ENCODE data around the gene MED16.

Gene MED16, protein sequence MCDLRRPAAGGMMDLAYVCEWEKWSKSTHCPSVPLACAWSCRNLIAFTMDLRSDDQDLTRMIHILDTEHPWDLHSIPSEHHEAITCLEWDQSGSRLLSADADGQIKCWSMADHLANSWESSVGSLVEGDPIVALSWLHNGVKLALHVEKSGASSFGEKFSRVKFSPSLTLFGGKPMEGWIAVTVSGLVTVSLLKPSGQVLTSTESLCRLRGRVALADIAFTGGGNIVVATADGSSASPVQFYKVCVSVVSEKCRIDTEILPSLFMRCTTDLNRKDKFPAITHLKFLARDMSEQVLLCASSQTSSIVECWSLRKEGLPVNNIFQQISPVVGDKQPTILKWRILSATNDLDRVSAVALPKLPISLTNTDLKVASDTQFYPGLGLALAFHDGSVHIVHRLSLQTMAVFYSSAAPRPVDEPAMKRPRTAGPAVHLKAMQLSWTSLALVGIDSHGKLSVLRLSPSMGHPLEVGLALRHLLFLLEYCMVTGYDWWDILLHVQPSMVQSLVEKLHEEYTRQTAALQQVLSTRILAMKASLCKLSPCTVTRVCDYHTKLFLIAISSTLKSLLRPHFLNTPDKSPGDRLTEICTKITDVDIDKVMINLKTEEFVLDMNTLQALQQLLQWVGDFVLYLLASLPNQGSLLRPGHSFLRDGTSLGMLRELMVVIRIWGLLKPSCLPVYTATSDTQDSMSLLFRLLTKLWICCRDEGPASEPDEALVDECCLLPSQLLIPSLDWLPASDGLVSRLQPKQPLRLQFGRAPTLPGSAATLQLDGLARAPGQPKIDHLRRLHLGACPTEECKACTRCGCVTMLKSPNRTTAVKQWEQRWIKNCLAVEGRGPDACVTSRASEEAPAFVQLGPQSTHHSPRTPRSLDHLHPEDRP

DNA sequence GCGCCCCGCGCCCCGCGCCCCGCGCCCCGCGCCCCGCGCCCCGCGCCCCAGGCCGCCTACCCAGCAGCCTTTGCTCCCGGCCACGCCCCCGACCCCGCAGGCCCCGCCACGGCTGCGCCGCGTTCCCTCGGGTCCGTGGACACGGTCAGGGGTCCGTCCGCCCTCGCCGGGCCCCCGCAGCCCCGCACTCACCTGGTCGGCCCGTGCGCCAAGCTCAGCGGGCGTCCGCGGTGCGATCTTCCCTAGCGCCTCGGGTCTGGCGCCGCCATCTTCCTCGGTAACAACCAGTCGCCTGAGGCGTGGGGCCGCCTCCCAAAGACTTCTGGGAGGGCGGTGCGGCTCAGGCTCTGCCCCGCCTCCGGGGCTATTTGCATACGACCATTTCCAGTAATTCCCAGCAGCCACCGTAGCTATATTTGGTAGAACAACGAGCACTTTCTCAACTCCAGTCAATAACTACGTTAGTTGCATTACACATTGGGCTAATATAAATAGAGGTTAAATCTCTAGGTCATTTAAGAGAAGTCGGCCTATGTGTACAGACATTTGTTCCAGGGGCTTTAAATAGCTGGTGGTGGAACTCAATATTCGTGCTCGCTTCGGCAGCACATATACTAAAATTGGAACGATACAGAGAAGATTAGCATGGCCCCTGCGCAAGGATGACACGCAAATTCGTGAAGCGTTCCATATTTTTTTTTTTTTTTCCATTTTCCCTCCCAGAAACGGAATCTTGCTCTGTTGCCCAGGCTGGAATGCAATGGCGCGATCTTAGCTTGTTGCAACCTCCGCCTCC is at the start of gene MED16, which contains the start of gene RNU6-9:
MED16 (minus strand) TSS at position 294 of the 796 bp plus-strand sequence. CDS start 2,056 bp downstream, outside the sequence.
RNU6-9 (plus strand) TSS at position 591 of the 796 bp plus-strand sequence.
- peak; percentile 92 for DNase-seq

DNA sequence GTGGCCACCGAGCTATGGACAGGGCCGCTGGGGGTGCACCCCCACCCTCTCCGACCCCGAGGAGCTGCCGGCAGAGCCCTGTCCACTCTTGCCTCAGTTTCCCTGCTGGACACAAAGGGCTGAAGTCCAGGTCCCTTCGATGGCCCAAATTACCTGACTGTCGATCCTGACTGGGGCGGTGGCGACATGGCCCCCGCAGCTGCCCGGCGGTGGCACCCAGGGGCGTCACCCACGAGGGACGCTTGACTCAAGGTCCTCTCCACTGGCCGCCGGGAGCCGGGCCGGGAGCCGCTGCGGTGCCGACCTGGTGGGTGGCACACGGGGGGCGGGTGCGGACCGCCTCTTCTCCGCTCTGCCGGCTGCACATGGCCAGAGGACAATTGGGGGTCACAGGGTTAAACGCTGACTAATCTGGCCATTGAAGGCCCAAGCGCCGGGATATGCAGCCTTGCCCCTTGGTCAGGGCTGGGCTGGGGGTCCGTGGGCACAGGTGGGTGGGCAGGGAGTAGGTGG is 49.2 kb upstream of the MED16 start:
- DNase-seq: no peak

DNA sequence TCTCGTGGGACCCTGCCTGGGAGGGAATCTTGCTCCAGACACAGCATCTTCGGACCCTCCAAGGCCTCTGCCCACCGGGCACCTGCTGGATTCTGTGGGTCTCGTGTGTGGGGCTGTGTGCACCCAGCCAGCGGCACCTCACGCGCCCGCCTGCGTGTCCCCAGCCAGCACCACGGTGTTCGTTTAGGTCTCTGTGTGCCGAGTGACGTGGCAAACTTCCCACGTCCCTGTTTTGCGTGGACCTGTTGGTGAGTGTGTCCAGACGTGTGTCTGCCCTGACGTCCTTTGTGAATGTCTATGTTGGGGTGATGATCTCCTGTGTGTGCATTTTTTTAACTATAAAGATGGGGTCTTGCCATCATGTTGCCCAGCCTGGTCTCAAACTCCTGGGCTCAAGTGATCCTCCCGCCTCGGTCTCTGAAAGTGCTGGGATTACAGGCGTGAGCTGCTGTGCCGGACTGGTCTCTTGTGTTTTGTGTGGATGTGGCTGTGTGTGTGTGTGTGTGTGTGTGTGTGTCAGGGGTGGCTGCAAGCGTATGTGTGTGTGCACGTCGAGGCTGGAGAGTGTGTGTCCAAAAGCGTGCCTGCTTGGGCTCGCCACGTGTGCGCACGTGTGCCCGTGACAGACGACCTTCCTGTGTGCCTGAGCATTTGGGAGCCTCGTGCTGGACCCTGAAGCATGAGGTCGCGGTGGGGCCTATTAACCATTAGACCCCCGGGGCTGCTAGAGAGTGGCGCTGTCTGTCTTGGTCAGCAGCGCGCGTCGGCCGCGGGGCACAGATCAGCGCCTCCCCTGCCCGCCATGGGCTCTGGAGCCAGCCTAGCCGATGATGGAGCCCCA is 48.5 kb upstream of the MED16 start:
- no peak for DNase-seq

DNA sequence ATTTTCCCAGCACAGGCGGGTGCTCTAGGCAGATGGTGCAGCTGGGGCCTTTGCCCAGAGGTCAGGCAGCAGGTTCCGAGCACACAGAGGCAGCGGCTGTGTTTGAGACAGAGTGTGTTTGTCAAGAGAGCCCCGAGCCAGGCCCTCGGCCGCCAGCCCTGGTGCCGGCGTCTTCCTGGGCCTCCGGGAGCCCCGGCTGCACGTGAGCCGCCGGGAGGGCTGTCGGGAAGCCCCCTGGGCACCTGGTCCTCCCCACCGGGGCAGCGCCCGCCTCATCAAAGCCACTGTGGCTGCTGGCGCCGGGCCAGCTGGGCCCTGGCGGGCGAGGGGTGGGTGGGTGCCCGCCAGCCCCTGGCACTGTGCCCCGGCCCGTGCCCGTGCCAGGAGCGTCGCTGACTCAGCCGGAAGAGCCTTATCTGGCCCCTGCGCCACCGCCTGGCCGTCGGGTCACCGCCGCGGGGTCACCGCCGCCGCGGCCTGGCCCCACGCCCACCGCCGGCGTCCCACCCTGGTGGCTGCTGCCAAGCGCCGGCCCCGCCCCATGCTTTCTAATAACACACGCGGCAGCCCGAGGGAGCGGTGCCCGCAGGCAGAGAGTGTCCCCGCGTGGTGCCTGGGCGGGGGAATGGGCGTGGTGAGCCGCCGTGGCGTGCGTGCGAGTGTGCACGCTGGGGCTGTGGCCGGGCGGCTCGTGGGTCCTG is 47.8 kb upstream of the MED16 start:
- no peak for DNase-seq

DNA sequence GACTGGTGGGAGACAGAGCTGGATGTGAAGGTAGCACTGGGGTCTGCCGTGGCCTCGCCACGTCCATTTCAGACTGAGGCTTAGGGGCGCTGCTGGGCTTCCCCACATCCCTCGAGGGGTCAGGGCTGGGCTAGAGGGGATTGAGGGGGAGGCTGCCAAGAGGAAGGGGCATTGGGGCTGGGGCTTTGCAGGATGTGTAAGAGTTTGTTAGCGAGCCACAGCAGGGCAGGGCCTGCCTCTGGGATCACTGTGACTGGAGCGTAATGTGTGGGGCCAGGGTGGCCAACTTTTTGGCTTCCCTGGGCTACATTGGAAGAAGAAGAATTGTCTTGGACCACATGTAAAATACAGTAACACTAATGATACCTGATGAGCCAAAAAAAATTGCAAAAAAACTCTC is 46.9 kb upstream of the MED16 start:
- DNase-seq: no peak

DNA sequence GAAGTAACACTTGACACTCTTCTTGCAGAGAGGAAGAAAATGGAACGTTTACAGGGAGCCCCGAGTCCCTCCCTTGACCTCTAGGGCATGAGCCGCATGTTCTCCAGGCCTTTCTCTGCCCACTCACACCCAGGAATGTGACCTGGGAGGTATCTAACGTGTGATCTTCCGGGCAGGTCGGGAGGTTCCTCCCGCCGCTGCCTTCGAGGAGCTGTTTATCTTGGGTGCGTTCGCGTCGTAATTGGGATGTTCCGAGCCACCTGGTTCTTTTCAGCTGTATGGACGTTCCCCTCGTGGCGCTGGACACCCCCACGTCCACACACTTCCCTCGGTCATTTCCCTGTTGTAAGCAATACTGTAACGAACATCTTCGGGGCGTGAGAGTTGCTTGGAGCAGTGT is 46.5 kb upstream of the MED16 start:
- DNase-seq: no peak

DNA sequence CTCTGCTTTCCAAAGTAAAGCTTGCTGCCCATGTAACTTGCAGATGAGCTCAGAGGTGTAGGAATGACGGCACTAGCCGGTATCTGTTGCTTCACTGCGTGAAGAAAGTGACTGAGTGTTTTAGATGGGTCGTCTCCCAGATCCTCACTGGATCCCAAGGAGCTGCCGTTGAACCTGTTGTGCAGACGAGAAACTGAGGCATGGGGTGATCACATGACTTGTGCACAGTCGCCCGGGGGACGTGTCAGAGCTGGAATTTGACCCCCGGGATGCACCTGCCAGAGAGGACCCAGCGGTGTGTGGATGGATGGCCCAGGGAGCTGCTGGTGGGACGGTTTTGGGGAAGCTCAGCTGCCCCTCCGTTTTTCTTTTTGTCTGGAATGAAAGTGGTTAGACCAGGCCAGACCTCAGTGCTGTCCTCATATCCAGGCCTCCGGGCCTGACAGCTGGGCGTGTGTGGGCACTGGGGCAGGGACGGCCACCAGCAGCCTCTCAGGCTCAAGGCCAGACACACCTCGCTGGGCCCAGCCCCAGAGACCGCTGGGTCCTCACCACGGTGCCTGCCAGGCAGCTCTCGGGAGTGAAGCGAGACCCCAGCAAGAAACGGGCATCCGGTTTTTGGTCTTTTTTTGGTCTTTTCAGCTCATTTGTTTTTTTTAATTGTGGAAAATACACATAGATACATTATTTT is 45.4 kb upstream of the MED16 start:
- DNase-seq: no peak

DNA sequence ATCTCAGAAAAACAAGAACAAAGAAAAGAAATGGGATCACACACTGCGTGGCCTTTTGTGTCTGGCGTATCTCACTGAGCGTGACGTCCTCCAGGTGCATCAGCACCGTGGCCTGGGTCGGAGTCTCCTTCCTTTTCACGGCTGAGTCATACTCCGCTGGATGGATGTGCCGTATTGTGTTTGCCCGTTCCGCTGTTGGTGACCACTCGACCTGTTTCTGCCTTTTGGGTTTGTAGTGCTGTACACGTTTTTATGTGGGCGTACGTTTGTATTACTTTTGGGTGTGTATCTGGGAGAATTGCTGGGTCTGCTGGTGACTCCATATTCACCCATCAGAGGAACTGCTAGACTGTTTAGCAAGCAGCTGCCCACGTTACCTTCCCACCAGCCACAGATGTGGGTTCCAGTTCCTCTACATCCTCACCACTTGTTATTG is 44.3 kb upstream of the MED16 start:
- no peak for DNase-seq

DNA sequence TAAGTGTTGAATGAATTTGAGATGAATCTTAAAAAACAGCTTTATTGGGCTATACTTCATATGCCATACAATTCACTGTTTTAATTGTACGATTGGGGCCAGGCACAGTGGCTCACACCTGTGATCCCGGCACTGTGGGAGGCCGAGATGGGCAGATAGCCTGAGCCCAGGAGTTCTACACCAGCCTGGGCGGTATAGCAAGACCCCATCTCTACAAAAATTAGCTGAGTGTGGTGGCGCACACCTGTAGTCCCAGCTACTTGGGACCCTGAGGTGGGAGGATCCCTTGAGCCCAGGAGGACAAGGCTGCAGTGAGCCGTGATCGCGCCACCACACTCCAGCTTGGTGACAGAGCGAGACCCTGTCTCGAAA is 43.2 kb upstream of the MED16 start:
- no peak for DNase-seq

DNA sequence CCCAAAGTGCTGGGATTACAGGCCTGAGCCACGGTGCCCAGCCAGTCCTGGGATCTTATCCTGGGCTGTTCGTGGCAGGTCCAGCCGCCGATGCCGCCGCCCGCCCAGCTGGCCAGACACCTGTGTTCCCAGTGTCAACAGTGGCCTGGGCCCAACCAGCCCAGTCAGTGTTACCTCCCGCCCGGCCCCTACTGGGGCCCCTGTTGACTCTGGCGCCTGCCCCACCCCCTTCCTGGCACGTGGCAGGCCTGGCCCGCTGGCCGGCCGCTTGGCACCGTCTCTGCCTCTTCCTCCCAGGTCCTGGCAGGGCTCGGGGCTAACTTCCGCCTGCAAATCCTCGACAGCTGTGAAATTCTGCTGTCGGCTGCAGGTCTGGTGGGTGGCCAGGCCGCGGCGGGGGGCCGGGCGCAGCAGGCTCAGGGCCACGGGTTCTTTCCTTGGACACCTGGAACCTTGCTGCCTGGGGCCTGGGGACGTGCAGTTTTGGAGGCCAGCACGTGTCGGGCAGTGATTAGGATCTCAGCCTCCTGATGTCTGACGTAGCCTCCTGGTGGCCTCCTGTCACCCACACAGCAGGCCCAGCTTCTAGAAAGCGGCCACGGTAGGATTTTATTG is 42.0 kb upstream of the MED16 start:
- DNase-seq: peak; percentile 13

DNA sequence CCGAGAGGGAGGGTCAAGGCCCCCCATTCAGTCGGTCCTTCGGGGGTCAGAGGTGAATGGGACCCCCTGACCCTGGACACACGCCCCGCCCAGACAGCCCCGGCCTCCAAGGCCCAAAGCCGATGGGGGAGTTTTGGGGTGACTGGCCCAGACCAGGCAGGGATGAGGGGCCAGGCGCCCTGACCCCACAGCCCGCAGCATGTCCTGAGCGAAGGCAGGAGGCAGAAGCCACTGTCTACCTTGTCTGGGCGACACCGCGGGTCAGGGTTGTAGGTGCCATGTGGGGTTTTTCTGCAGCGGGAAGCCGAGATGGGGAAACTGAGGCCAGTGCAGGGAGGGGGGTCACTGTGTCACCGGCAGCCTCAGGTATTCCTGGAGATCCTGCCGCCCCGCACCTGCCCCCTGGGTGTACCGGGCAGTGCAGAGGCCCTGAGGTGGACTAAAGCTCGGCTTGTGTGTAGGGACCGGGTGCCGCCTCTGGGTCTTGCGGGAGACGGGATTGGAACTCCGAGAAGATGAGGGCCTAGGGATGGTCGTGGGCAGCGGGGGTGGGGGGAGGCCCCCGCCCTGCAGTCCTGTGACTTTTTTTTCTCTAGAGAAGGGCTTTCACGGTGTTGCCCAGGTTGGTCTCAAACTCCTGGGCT is 41.3 kb upstream of the MED16 start:
- no peak for DNase-seq

DNA sequence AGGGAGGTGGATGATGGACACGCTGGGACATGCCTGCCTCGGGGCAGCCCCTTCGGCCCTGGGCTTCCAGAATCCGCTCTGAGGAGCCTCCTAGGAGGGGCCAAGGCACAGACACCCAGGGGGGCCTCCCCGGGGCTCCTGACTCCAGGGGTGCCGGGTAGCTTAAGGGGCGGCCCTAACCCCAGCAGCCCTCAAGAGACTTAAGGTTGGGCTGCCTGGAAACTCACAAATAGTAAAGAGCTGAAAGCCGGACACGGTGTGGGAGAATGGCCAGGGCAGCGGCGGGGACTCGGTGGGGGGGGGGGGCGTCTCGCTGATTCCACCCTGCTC is 40.5 kb upstream of the MED16 start:
- DNase-seq: no peak

DNA sequence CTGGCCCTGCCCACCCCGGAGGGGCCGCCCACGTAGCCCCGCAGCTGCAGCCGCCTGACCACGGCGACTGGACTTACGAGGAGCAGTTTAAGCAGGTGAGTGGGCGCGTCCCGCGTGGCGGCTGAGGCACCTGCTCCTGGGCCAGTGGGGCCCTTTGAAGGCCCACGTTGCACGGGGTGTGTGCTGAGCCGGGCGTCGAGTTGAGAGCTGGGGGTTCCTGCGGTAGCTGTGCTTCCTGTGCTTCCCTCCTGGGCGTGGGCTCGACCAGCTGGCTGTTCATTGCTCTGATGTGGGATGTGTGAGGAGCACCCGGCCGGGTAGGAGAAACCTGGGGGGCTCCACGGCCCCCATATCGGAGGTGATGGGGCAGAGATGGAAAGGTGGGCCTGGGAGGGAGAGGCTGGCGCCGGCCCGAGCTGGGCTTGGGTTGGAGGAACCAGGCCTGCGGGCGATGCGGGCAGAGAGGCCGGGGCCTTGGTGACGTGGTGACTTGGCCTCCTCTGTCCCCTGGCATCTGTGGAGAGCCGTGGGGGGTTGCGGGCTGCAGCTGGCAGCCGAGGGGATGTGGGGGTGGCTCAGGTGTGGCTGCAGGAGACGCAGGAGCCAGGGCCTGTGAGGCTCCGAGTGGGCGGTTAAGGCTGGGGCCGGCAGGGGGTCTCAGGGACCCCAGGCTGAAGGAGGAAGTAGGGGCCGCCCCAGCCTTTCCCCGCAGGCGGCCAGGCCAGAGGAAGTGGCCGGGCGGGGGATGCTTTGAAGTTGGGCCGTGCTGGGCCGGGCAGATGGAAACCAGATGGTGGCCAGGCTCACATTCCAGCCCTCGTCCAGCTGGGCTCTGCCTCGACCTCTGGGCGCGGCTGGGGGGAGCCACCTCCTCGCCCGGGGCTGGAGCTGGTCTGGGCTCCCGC is 39.9 kb upstream of the MED16 start:
- DNase-seq: peak; percentile 45

DNA sequence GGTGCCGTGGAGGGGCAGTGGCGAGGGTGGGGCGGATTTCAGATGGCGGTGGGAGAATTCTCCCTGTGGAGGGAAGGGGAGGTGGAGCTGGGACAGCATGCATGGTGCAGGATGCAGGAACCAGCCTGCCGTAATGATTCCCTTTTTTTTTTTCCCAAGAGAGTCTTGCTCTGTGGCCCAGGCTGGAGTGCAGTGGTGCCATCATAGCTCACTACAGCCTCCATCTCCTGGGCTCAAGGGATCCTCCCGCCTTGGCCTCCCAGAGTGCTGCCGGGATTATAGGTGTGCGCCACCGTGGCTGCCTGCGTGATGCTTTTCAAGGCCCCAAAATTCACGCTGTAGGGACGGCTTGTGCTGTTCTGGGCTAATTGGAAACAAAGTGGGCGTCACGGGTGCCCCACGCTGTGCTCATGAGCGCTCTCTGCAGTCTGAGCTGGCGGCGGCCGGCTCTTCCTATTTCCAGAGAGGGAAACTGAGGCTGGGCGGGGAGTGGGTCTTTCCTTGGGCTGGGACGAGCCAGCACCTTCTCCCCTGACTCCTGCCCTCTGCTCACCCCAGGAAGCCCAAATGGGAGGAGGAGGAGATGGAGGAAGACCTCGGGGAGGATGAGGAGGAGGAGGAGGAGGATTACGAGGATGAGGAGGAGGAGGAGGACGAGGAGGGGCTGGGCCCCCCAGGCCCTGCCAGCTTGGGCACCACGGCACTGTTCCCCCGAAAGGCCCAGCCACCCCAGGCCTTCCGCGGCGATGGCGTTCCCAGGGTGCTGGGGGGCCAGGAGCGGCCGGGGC is 39.1 kb upstream of the MED16 start:
- DNase-seq: no peak

DNA sequence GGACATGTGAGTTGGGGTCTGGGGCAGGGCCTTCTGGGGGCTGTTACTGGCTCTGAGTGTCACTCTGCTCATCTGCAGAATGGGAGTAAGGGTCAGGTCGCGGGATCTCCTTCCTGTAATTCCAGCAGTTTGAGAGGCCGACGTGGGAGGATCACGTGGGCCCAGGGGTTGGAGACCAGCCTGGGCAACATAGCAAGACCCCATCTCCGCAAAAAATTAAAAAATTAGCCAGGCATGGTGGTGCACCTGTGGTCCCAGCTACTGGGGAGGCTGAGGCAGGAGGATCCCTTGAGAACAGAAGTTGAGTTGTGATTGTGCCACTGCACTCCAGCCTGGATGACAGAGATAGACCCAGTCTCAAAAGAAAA is 36.9 kb upstream of the MED16 start:
- DNase-seq: no peak

DNA sequence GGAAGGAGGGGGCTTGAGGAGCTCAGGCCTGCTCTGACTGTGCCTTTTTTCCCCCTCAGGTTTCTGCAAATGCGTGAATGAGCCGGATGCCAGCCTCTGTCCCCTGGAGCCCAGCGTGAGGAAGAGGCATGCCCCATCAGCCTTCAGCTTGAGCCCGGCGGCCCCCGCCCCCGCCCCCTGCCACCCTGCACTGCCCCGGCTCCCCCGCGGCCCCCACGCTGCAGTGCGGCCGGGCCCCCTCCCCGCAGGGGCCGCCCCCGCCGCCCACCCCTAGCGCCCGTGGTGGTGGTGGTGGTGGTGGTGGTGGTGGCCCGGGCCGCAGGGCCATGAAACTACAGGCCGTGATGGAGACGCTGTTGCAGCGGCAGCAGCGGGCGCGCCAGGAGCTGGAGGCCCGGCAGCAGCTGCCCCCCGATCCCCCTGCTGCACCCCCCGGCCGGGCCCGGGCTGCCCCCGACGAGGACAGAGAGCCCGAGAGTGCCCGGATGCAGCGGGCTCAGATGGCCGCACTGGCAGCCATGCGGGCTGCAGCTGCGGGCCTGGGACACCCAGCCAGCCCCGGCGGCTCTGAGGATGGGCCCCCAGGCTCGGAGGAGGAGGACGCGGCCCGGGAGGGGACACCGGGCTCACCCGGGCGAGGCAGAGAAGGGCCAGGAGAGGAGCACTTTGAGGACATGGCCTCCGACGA is 36.4 kb upstream of the MED16 start:
- DNase-seq: no peak
